Caki2 (cell line): Measurements from ENCODE around the gene KIRREL1. TPM values are rescaled to one million over a fixed set of nuclear protein-coding genes. Genes with fewer than 3 reads are reported as not detected.

Experiments used
- DNase-seq: peaks from one replicate; pipeline ENCODE4 v3.0.0-alpha.2; 2015; ENCODE audit warnings: low read depth
- in situ Hi-C: cut with HindIII; loops from 2 replicates; pipeline ENCODE4 v1.10.0; 2016; ENCODE audit warnings: low sequenced_read_pairs, low pct_unique_long_range_greater_than_20kb, mixed read lengths
- total RNA-seq: library from RNA; depleted of rRNA; stranded (reverse); fragments of >200 nt; shearing (Covaris generic); gene quantifications from 2 replicates; pipeline ENCODE4 v1.2.3, GENCODE V29; 2014; ENCODE audit warnings: low replicate concordance

The KIRREL1 gene
- total RNA-seq, 1 experiment from 2014 or later: 62.9 TPM

- in situ Hi-C loops: loop anchor here (10.0 kb wide), 1 partner anchor 156 kb away; a partner anchor contains a TSS
Observed at GRCh38 chr1:157968508-157968907, 24.9 kb upstream of the KIRREL1 start.

GRCh38 chr1:157968946-157969345 lies 24.5 kb upstream of the KIRREL1 start:
- in situ Hi-C loops: loop anchor here (10.0 kb wide), 1 partner anchor 156 kb away; a partner anchor contains a TSS
- DNase-seq: no peak

More at GRCh38 chr1:157968508-157968907, 24.9 kb upstream of the KIRREL1 start:
- peak; percentile 90 for DNase-seq

- in situ Hi-C loops: loop anchor here (10.0 kb wide), 1 partner anchor 155 kb away; a partner anchor contains a TSS
- peak; percentile 67 for DNase-seq
Observed at GRCh38 chr1:157969697-157970485, 23.6 kb upstream of the KIRREL1 start.

GRCh38 chr1:157971769-157972168 lies 21.7 kb upstream of the KIRREL1 start:
- no peak for DNase-seq
- in situ Hi-C loops: no loop called here

DNA sequence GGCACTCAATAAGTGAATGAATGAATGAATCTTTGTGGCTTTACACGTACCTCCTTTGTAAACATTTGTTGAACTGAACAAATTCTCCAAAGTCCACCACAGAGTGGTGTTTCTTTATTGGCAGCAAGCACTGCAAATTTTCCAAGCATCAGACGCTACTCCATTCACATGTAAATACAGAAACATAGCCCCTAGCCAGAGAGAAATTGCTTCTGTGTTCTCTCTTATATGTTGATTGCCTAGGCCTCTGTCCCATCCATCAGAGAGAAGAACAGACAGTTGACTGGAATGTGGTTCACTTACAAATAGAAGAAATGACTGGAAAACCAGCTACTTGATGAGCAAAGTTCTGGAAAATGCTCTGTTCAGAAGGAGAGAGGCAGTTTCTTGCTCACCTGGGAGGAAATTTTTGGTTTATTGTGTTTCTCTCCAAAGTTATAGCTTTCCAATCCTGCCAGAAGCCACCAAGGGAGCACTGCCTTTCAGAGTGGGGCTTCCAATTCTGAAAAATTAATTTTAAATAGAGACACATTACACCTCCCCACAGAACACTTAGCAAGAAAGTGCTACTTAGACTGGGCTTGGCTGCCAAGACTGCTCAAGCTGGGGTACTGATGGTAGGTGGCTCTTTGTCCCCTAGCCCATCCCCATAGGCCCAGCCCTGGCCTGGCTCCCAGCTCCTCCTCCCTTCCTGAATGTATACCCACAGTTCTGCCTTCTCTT lies 18.1 kb upstream of the KIRREL1 start:
- in situ Hi-C loops: no loop called here
- DNase-seq: no peak

DNA sequence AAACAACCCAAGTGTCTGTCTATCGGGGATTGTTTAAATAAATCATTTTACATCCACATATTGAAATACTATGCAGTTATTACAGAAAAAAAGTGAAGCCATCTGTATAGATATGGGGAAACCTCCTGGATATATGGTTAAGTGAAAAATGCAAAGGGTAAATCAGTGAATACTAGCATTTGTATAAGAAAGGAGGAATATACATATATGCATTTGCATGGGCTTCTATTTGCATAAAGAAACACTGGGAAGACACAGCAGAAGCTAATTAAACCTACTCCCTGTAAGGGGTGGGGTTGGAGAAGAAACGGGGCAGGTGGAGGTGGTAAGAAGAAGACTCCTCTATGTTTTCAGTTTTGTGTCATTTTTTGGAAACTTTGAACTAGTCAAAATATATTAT lies 16.6 kb upstream of the KIRREL1 start:
- in situ Hi-C loops: no loop called here
- no peak for DNase-seq

- DNase-seq: no peak
- in situ Hi-C loops: no loop called here
Observed at GRCh38 chr1:157978586-157979403, 14.7 kb upstream of the KIRREL1 start.

DNA sequence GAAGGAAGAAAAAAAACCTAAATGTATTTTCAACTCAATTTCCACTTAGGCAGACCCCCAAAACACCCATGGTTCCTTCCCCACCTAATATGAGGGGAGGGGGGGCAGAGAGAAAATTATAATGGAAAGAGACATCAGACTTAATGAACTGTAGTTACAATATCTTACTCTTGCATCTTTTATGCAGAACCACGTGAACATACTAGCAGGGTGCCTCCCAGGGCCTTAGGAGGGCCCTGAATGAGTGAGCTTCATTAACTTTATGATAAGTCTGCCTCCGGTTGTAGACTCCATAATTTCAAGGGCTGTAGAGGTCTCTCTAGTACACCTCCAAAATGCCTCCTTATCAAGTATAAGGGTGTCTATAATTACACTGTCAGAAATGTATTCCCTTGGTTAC lies 11.3 kb upstream of the KIRREL1 start:
- in situ Hi-C loops: no loop called here
- no peak for DNase-seq

GRCh38 chr1:157983787-157984186 lies 9.7 kb upstream of the KIRREL1 start:
- in situ Hi-C loops: no loop called here

GRCh38 chr1:157984469-157984868 lies 9.0 kb upstream of the KIRREL1 start:
- in situ Hi-C loops: no loop called here
- no peak for DNase-seq

More at GRCh38 chr1:157983787-157984186, 9.7 kb upstream of the KIRREL1 start:
- no peak for DNase-seq

- no peak for DNase-seq
- in situ Hi-C loops: no loop called here
Observed at GRCh38 chr1:157985473-157985872, 8.0 kb upstream of the KIRREL1 start.

GRCh38 chr1:157988002-157988401 lies 5.4 kb upstream of the KIRREL1 start:
- in situ Hi-C loops: no loop called here
- DNase-seq: no peak

- in situ Hi-C loops: no loop called here
- DNase-seq: peak; percentile 74
Observed at GRCh38 chr1:157992031-157992832, 1.2 kb upstream of the KIRREL1 start.

DNA sequence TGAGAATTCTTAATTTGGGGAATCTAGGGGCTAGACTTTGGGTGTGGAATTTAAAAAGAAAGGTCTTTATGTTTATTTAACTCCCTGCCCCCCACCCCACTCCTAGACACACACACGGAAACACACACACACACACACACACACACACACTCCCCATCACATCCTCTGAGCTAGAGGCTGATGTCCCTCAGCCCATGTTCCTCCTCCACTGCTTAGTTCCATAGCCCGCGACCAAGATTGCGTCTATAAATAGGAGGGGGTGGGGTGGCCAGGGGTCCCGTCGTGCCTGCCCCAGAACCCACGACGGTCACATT lies 655 bp upstream of the KIRREL1 start:
- DNase-seq: peak; percentile 74
- in situ Hi-C loops: no loop called here

- in situ Hi-C loops: no loop called here
- DNase-seq: no peak
Observed at GRCh38 chr1:157993918-157994605, 617 bp downstream of the KIRREL1 start.

GRCh38 chr1:157994704-157995582 lies 1.5 kb downstream of the KIRREL1 start:
- in situ Hi-C loops: no loop called here
- DNase-seq: no peak
